Hematopoietic multipotent progenitor cell treated with erythropoietin and hydrocortisone succinate and interleukin-3 and kit ligand, for 4 days (in vitro differentiated cells): ENCODE measurements around the gene SGCD.
"Not testable (repeated sequence)": the region's sequence is repeated elsewhere in the genome, so short reads cannot be mapped to it uniquely, and the experiment has no call there.

Source experiments
- DNase-seq: peaks from one replicate; pipeline ENCODE4 v3.0.0-alpha.2; 2015

The SGCD gene

GRCh38 chr5:156589104-156589945 is 262.4 kb downstream of the SGCD start:
- no peak for DNase-seq

- DNase-seq: no peak
These were observed 262.9 kb downstream of the SGCD start for GRCh38 chr5:156589946-156590216.

DNA sequence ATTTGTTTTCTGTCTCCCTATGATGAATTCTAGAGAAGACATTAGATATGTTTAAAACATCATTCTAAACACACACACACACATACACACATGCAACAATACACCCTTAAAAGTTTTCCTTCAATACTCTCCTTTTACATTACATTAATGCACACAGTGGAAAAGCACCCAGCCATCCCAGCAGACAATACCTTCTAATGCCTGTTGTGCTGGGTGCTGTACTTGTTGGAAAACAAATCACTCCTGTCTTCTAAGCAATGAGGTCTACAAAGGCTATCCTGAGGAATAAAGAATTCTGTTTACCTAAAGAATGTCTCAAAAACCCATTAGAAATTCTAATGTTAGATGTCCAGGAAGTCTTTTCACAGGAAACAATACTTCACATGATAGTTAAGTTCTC is 264.0 kb downstream of the SGCD start:
- no peak for DNase-seq

DNA sequence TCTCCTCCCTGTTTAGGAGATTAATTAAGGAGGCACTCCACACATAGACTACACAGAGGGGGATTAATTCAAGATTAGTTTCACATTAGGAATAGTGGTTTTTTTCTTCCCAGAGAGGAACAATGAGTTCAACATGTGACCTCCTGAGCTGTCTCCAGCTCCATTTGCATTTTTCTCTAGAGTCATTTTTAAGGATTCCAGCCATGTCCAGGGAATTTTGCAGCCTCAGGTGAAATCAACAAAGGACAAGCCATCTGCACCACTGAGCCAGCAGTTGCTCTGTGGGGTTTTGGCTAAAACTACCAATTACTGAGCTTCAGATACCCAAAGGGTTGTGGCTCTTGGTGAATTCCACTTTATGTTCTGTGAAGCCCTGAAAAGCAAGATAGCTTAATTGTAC is 264.7 kb downstream of the SGCD start:
- DNase-seq: no peak

DNA sequence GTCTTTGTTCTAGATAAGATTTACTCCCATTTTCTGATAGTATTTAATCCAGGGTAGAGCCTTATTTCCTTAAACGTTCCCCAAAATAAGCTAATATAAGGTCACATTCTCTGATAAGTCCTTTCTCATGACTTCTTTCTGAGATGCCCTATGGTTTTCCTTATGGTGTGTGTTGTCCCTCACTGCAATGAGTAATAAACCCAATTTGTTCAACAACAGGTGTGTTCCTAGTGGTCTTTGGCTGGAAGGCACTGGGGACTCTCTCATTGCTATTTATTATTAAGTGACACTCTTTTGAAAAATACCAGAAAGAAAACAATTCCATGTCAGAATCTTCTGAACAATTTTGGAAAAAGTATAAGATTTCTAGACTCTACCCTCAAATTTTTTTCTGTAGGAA is 266.6 kb downstream of the SGCD start:
- no peak for DNase-seq

GRCh38 chr5:156594406-156594805 is 267.4 kb downstream of the SGCD start:
- DNase-seq: no peak

GRCh38 chr5:156595132-156595787 is 268.3 kb downstream of the SGCD start:
- no peak for DNase-seq

DNA sequence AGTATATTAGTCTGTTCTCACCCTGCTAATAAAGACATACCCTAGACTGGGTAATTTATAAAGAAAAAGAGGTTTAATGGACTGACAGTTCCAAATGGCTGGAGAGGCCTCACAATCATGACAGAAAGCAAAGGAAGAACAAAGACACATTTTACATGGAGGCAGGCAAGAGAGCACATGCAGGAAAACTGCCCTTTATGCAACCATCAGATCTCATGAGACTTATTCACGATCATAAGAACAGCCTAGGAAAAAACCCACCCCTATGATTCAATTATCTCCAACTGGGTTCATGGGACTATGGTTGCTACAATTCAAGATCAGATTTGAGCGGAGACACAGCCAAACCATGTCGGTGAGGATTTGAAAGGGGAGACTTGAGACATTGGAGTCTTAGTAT is 270.3 kb downstream of the SGCD start:
- no peak for DNase-seq

DNA sequence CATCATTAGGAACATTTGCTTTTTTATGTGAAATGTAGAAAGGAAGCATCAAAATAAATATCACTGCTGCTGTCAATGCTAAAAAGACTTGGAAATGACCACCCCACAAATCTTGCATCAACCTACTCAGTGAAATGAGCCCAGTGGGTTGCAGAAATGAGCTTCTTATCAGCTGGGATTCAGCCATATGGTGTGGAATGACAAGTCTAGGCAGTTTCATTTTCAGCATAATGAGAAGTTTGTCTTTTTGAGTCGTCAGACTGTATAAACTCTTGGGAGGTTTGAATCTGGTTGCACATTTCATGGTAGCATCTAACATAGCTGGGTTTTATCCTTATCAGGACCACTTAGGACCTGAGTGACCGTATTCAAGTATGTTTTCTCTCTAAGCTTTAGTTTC is 272.0 kb downstream of the SGCD start:
- no peak for DNase-seq

GRCh38 chr5:156610582-156610981 is 283.6 kb downstream of the SGCD start:
- not testable (repeated sequence) for DNase-seq

DNA sequence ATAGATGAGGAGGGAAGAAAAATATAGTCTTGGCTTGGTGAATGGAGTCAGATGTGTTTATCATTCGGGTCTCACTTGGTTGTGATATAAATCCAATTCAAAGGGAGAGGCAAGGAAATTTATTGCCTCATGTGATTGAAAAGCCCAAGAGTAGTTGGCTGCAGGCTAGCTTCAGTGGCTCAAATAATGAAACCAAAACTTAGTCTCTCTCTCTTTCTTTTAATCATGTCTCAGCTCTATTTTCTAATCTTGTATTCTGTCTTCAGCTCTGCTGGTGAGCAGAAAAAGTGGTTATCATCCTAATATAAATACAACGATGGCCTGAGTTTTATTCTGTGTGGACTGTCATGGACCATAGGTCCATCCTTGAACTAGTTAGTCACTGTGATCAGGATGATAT is 288.9 kb downstream of the SGCD start:
- DNase-seq: no peak

GRCh38 chr5:156617426-156617825 is 290.5 kb downstream of the SGCD start:
- DNase-seq: no peak

GRCh38 chr5:156618601-156619000 is 291.6 kb downstream of the SGCD start:
- DNase-seq: no peak

GRCh38 chr5:156621719-156622118 is 294.8 kb downstream of the SGCD start:
- no peak for DNase-seq

- no peak for DNase-seq
These were observed 296.5 kb downstream of the SGCD start for GRCh38 chr5:156623381-156624040.

- no peak for DNase-seq
These were observed 297.7 kb downstream of the SGCD start for GRCh38 chr5:156624686-156625085.

DNA sequence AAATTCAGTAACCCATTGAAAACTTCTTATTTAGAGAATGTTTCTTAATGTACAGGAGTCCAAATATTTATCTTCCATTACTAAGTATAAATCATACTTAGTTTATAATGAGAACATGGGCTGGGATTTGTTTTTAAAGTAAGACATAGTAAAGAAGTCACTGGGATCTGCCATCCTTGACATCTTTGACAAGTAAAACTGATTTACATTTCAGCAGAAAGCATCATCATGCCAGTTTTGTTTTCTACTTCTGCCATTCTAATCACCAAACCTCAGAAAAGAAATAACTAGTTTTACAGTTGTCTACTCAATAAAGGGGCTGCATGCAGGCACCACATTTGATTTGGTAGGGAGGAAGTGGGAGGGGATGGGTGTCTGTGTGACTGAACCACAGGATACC is 301.5 kb downstream of the SGCD start:
- no peak for DNase-seq

GRCh38 chr5:156631005-156631404 is 304.0 kb downstream of the SGCD start:
- DNase-seq: no peak

DNA sequence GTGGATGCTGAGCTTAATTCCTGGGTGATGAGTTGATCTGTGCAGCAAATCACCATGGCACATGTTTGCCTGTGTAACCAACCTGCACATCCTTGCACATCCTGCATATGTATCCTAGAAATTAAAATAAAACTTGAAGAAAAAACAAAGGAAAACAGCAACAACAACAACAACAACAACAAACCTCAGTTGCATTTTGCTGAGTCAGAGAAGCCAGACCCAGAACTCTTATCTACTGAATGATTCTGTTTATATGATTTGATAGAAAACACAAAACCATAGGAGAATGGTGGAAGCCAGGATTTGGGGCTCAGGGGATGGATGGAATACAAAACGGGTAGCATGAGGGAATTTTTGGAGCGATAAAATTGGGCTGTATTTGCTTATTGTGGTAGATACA is 307.3 kb downstream of the SGCD start:
- DNase-seq: no peak

DNA sequence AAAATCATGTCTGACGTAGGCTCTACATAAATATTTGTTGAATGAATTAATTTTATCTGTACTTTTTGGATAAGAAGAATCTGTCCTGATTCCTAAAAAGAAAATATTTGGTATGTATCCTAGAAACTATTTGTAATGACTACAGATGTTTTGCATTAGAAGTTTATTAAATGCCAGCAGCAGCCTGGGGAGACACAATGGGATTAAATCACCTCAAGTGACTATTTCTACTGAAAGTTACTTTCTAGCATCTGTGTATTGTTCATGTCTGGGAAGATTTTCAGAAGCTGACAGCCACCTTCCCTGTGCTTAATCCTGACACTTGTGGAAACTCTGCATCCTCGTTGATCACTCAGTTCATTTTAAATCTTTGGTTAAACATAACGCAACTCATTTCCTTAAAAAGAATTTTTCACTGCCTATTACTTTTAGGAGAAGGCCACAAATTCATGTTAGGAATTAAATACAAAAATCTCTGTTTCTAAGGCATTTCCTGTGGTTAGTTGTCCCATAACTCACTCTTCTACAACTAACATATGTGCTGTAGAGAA is 313.8 kb downstream of the SGCD start:
- no peak for DNase-seq

DNA sequence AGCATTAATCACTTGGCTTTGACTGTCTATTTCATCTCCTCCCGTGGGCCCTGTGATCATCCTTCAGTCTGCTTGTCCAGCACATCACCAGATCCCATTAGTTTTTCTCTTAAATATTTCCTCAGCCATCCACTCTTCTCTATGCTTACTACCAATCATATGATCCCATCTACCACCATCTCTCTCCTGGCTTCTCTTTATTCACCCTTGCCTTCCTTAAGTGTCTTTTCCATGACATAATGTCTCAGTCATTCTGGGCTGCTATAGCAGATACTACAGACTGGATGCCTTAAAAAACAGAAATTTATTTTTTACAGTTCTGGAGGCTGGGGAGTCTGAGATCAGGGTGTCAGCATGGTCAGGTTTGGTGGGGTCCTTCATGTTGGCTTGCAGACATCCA is 314.7 kb downstream of the SGCD start:
- DNase-seq: no peak

DNA sequence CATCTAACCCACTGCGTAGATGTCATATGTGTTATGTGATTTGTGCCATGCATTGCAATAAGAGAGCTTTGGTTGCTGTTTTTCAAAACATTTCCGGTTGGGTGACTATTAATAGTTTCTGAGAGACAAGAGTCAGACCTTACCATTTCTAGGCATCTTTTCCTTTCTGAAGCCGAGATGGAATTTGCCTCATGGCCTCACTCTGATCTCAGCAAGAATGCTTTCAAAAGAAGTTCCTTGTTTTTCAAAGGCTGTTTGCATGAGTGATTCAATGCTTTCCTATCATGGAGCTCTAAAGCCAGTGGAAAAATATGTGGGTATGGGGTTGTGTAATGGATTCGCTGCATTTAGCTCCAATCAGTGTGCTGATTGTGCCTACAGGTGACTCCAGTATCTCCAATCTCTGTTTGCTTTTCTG is 320.1 kb downstream of the SGCD start:
- no peak for DNase-seq

DNA sequence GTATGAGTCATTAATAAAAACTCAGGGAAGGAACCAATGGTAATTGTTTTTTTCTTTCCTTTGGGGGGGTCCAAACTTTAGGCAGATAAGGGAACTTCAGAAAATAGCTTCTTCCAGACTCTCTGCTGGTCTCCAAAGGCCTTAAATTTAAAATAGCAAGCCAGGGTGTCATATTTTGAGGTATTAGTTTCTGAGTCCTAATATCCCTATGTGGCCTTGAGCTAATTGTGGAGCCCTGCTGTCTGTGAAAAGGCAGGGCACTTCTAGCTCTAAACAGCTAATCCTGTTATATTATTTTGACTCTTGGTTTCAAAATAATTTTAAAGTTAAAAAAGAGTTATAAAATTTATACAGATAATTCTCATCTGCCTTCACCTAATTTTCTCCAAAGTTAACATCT is 327.5 kb downstream of the SGCD start:
- no peak for DNase-seq

GRCh38 chr5:156655732-156656131 is 328.8 kb downstream of the SGCD start:
- DNase-seq: no peak
